Jurkat, Clone E6-1 (cell line): ENCODE measurements around the gene KLHL13.

Experiments
- DNase-seq: peaks from one replicate; pipeline ENCODE4 v3.0.0-alpha.2; 2011; ENCODE audit warnings: low read depth, low spot score
- H3K4me3 ChIP-seq: 2 replicates; pipeline ENCODE4 v1.5.1; 2011; ENCODE audit warnings: mild to moderate bottlenecking, low read length, control low read depth, moderate library complexity

Gene KLHL13

DNA sequence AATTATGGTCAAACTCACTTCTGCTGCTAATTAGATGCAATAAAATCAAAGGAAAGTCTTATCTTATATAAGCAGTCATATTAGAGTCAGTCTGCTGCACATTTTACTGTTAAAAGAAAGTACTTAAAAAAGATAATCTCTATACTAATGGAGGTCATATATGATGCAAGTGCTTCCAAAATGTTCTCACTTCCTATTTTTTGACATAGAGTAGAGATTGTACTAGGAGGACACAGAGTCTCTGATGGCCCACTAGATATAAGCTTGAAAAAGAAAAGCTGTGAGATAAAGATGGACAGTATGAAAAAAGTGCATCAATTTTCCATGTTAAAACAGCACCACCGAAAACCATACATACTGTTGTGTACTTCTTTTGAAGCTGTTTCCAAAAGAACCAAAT is 196.9 kb downstream of the KLHL13 start:
- DNase-seq = no peak
- no peak overlapping the region for H3K4me3 ChIP-seq

GRCh38 chrX:117910216-117910615 is 206.4 kb downstream of the KLHL13 start:
- H3K4me3 ChIP-seq = no peak overlapping the region
- no peak for DNase-seq

DNA sequence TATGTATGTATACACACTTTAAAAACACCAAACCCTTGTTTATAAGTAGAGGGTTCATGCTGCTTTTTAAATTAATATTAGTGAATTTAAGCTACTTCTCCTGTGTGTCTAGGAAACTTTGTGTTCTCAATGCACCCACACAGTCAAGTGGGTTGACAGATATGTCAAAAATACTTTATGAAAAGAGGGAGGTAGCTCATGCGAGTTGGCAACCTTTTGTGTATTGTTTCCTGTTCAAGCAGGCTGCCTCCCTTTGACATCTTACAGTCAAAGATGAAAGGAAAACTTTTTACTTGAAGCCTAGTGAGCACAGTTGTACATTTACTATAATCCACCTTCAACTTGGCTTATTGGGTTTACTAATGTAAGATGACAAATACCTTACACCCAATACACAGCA is 218.4 kb downstream of the KLHL13 start:
- no peak for DNase-seq
- H3K4me3 ChIP-seq = no peak overlapping the region

DNA sequence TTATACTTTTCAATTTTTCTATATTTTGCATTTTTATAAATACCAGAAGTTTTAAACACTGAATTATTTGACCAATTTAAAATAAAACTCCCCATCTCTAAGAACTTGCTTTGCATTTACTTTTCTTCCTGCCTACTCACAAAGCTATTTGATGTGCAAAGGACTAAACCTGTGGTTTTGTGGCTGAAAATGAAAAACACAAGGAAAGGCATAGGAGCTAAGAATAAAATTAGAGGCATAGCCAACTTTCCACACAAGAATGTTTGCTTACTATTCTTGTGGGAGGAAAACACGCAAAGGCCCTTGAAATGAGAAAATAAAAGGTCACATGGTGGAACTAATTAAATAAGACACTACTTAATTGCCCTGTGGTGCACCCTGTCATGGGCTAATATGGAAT is 221.2 kb downstream of the KLHL13 start:
- no peak overlapping the region for H3K4me3 ChIP-seq
- no peak for DNase-seq

- DNase-seq = no peak
- H3K4me3 ChIP-seq = no peak overlapping the region
These were observed 224.1 kb downstream of the KLHL13 start for GRCh38 chrX:117892469-117892868.

DNA sequence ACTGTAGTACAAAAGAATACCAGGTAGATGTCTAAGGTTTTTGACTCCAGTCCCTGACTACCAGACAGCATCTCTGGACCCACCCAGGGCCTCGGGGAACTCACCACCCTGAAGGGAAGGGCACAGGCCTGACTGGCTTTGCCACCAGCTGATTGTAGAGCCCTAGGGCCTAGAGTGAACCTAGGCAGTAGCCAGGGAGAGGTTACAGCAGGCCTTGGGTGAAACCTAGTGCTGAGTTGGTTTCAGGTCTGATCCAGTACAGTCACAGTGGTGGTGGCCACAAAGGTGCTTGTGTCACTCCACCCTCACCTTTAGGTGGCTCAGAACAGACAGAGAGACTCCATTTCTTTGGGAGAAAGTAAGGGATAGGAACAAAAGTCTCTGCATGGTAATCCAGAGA is 244.8 kb downstream of the KLHL13 start:
- H3K4me3 ChIP-seq = no peak overlapping the region

GRCh38 chrX:117860517-117860916 is 256.1 kb downstream of the KLHL13 start:
- no peak for DNase-seq
- H3K4me3 ChIP-seq = no peak overlapping the region

More for the DNA sequence above, 244.8 kb downstream of the KLHL13 start:
- no peak for DNase-seq

- H3K4me3 ChIP-seq = no peak overlapping the region
- DNase-seq = no peak
These were observed 261.8 kb downstream of the KLHL13 start for GRCh38 chrX:117854806-117855205.

DNA sequence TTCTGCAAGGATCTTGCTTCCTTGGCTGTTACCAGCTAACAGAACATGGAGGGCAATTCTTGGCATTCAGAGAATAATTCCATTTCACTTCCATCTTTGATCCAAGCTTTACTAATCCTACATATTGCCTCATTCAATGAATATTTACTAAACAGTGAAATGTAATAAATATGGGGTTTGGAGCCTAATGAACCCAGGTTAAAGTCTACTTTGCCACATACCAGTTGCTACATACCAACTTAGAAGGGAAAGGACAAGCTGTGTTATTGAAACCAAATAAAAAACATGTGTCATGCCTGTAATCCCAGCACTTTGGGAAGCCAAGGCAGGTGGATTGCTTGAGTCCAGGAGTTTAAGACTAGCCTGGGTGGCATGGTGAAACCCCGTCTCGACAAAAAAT is 265.6 kb downstream of the KLHL13 start:
- DNase-seq = no peak
- no peak overlapping the region for H3K4me3 ChIP-seq
